Keratinocyte (primary cell): ENCODE results near the gene STARD8. TPM values are rescaled to one million over a fixed set of nuclear protein-coding genes. Genes with fewer than 3 reads are reported as not detected.

Experiments used
- DNase-seq: peaks from one replicate; pipeline ENCODE4 v3.0.0-alpha.2; 2011; ENCODE audit warnings: low read depth, missing footprints, low spot score
- FAIRE-seq: peaks from 2 replicates; lab custom pipeline; 2011; peaks lifted over from hg19 to GRCh38; lab: Jason Lieb, UNC
- H2AFZ ChIP-seq: 2 replicates; pipeline ENCODE4 v1.6.0; 2012; ENCODE audit warnings: low read length, control low read depth, inconsistent platforms; ENCODE audit not compliant: control insufficient read depth
- H3K27ac ChIP-seq: 2 replicates; pipeline ENCODE4 v1.5.1; 2011; ENCODE audit warnings: low read length; ENCODE audit not compliant: control insufficient read depth, insufficient read depth
- H3K27me3 ChIP-seq: 3 replicates; pipeline ENCODE4 v1.6.0; 2011; ENCODE audit warnings: low read length; ENCODE audit not compliant: control insufficient read depth, insufficient read depth; ENCODE audit errors: extremely low read depth
- H3K36me3 ChIP-seq, 2 experiments: 2 replicates in 1 of 2; 3 replicates in 1 of 2; pipeline ENCODE4 v1.5.1; 2011; ENCODE audit warnings: low read length in 2 of 2, mild to moderate bottlenecking in 1 of 2; ENCODE audit not compliant: control insufficient read depth in 2 of 2, insufficient read depth in 2 of 2; ENCODE audit errors: extremely low read depth in 1 of 2
- H3K4me1 ChIP-seq: 3 replicates; pipeline ENCODE4 v1.5.1; 2011; ENCODE audit warnings: low read length; ENCODE audit not compliant: control insufficient read depth, insufficient read depth; ENCODE audit errors: extremely low read depth
- H3K4me2 ChIP-seq: 3 replicates; pipeline ENCODE4 v1.6.0; 2011; ENCODE audit warnings: low read depth, low read length; ENCODE audit not compliant: control insufficient read depth, insufficient read depth; ENCODE audit errors: extremely low read depth
- H3K4me3 ChIP-seq, 3 experiments: fragments of 200-600 bp in 1 of 3; sonication (generic) in 1 of 3; 2 replicates in 2 of 3; 3 replicates in 1 of 3; pipeline ENCODE4 v1.5.1; 2011 to 2016; ENCODE audit warnings: low read length in 3 of 3, mild to moderate bottlenecking in 3 of 3, control low read depth in 2 of 3, inconsistent platforms in 1 of 3, low read depth in 1 of 3, mixed read lengths in 1 of 3, mixed run types in 1 of 3, moderate library complexity in 1 of 3; ENCODE audit not compliant: control insufficient read depth in 2 of 3, insufficient read depth in 2 of 3; ENCODE audit errors: extremely low read depth in 1 of 3
- H3K79me2 ChIP-seq: 2 replicates; pipeline ENCODE4 v1.6.0; 2012; ENCODE audit warnings: low read length; ENCODE audit not compliant: control insufficient read depth, insufficient read depth
- H3K9ac ChIP-seq: 3 replicates; pipeline ENCODE4 v1.6.0; 2011; ENCODE audit warnings: low read length; ENCODE audit not compliant: control insufficient read depth, insufficient read depth; ENCODE audit errors: extremely low read depth
- H3K9me1 ChIP-seq: 3 replicates; pipeline ENCODE4 v1.6.0; 2011; ENCODE audit warnings: low read length; ENCODE audit not compliant: control insufficient read depth, insufficient read depth; ENCODE audit errors: extremely low read depth
- H3K9me3 ChIP-seq: 2 replicates; pipeline ENCODE4 v1.5.1; 2012; ENCODE audit warnings: low read depth, low read length; ENCODE audit not compliant: control insufficient read depth
- H4K20me1 ChIP-seq: 3 replicates; pipeline ENCODE4 v1.6.0; 2011; ENCODE audit warnings: low read length; ENCODE audit not compliant: control insufficient read depth, insufficient read depth; ENCODE audit errors: extremely low read depth
- EZH2 ChIP-seq: IDR thresholded peaks from one replicate; pipeline ENCODE4 v1.6.1; 2012; ENCODE audit warnings: inconsistent platforms, mild to moderate bottlenecking, low read length, moderate library complexity
- dilution Hi-C: fragments of 300-500 bp; cut with MboI; formaldehyde crosslinking; loops from one replicate; pipeline ENCODE4 v1.7.0; 2020; ENCODE audit warnings: low sequenced_read_pairs; ENCODE audit not compliant: extremely low pct_ligation_motif_present
- polyA plus RNA-seq, 5 experiments: library from polyadenylated mRNA; depleted of rRNA in 3 of 5; stranded (reverse) in 3 of 5; stranded (forward) in 1 of 5; unstranded in 1 of 5; fragments of >200 nt; gene quantifications; 1 replicate in 1 of 5; 2 replicates in 3 of 5; 3 replicates in 1 of 5; pipeline versions ENCODE4 v1.2.1 to v1.2.3, GENCODE V29; 2011 to 2012; ENCODE audit warnings: missing spikeins in 2 of 5, low read depth in 1 of 5, low replicate concordance in 1 of 5
- TF ChIP-seq, protein P1 (sequence below), 3 experiments: IDR thresholded peaks in 1 of 3; conservative IDR thresholded peaks in 1 of 3; optimal IDR thresholded peaks in 1 of 3; 2 replicates in 2 of 3; 3 replicates in 1 of 3; pipeline versions ENCODE3 to v1.5.1; 2011; ENCODE audit warnings: low read length in 3 of 3, mild to moderate bottlenecking in 3 of 3, moderate library complexity in 2 of 3, control low read depth in 1 of 3, inconsistent platforms in 1 of 3; ENCODE audit not compliant: insufficient read depth in 2 of 3; ENCODE audit errors: extremely low read depth in 1 of 3

STARD8 gene
- polyA plus RNA-seq, 1 donor (not counting 4 experiments of a cell fraction or from before 2014, with no cell fraction given), result 0.07 TPM

DNA sequence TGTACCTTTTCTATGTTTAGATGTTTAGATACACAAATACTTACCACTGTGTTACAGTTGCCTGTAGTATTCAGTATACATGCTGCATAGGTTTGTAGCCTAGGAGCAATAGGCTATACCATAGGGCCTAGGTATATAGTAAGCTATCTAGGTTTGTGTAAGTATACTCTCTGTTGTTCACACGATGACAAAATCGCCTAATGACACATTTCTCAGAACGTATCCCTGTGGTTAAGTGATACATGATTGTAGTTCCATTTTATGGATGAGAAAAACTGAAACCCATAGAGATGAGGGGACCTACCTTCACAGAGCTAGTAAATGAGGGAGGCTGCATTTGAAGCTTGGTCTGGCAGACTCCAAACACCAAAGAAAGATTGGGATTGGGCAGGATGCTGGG is 102.0 kb downstream of the STARD8 start:
- peaks cover 3% of the 10 kb centered on the region for H3K27me3 ChIP-seq
- no peak overlapping the region for H3K9ac ChIP-seq
- no peak overlapping the region for H3K4me3 ChIP-seq
- no peaks in the 10 kb centered on the region for H3K36me3 ChIP-seq
- DNase-seq (no peak), FAIRE-seq (no peak)
- H3K27ac ChIP-seq, result no peak overlapping the region
- H3K79me2 ChIP-seq, result no peaks in the 10 kb centered on the region
- no peaks in the 10 kb centered on the region for H3K4me1 ChIP-seq
- no peak overlapping the region for H2AFZ ChIP-seq
- no peaks in the 10 kb centered on the region for H3K9me3 ChIP-seq
- no peaks in the 10 kb centered on the region for H4K20me1 ChIP-seq
- dilution Hi-C loops, result no loop called here
- H3K4me2 ChIP-seq, result no peak overlapping the region
- TF ChIP-seq EZH2, result no peak
- TF ChIP-seq, protein P1, sequence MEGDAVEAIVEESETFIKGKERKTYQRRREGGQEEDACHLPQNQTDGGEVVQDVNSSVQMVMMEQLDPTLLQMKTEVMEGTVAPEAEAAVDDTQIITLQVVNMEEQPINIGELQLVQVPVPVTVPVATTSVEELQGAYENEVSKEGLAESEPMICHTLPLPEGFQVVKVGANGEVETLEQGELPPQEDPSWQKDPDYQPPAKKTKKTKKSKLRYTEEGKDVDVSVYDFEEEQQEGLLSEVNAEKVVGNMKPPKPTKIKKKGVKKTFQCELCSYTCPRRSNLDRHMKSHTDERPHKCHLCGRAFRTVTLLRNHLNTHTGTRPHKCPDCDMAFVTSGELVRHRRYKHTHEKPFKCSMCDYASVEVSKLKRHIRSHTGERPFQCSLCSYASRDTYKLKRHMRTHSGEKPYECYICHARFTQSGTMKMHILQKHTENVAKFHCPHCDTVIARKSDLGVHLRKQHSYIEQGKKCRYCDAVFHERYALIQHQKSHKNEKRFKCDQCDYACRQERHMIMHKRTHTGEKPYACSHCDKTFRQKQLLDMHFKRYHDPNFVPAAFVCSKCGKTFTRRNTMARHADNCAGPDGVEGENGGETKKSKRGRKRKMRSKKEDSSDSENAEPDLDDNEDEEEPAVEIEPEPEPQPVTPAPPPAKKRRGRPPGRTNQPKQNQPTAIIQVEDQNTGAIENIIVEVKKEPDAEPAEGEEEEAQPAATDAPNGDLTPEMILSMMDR (optimal IDR thresholded peaks at IDR 0.05 in 1 of 3, IDR thresholded peaks at IDR 0.05 in 1 of 3, conservative IDR thresholded peaks at IDR 0.05 in 1 of 3; ENCODE audit: extremely low read depth in 1 of 3, insufficient read depth in 2 of 3, low read length in 3 of 3), result no peak
- H3K9me1 ChIP-seq, result no peaks in the 10 kb centered on the region

DNA sequence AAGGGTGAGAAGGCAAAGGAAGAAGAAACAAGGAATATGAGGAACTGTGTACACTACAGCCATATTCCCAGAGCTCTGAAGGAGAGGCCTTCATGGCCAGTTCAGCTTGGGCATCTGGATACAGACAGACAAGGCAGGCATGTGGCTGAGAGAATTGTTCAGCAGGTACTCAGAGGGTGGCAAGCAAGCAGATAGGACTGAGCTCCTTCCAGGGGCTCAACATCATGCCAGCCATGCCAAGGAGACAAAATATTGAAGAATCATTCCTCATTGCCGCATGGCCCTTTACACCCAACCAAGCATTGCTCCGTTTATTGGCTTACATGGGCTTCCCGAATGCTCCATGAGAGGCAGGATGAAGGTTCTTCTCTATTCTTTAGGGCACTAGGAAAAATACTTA is 102.8 kb downstream of the STARD8 start:
- DNase-seq (no peak), FAIRE-seq (no peak)
- TF ChIP-seq EZH2, result no peak
- Histone ChIP-seq H3K9me1 (no peaks in the 10 kb centered on the region), H2AFZ (no peak overlapping the region), H3K79me2 (no peaks in the 10 kb centered on the region), H3K27ac (no peak overlapping the region), H3K4me2 (no peak overlapping the region), H3K4me1 (no peaks in the 10 kb centered on the region), H3K4me3 (no peak overlapping the region), H3K36me3 (no peaks in the 10 kb centered on the region), H3K9me3 (no peaks in the 10 kb centered on the region), H4K20me1 (no peaks in the 10 kb centered on the region), H3K27me3 (peaks cover 3% of the 10 kb centered on the region), H3K9ac (no peak overlapping the region)
- dilution Hi-C loops, result no loop called here

DNA sequence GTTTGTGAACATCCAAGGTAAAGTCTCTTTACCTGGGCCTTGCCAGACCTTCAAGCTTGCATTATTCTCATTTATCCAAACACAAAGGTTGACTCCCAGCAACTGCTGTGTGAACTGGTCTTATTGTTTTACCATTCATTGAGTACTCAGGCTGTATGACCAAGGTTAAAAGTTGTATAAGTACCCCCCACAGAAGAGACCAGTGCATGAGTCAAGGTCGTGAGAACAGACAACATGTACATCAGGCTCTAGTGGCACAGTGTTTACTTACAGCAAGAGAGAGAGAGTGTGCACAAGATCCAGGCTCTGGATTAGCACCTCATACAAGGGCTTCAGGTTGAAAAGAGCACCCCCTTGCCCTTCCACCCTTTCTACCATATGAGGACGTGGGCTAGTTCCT is 103.9 kb downstream of the STARD8 start:
- dilution Hi-C loops, result no loop called here
- H3K27ac ChIP-seq, result no peak overlapping the region
- H3K9me3 ChIP-seq, result no peaks in the 10 kb centered on the region
- TF ChIP-seq EZH2, result no peak
- TF ChIP-seq, protein P1 (optimal IDR thresholded peaks at IDR 0.05 in 1 of 3, IDR thresholded peaks at IDR 0.05 in 1 of 3, conservative IDR thresholded peaks at IDR 0.05 in 1 of 3; ENCODE audit: extremely low read depth in 1 of 3, insufficient read depth in 2 of 3, low read length in 3 of 3), result no peak
- no peak overlapping the region for H3K4me3 ChIP-seq
- H3K9ac ChIP-seq, result no peak overlapping the region
- no peaks in the 10 kb centered on the region for H3K4me1 ChIP-seq
- FAIRE-seq, result no peak
- H3K9me1 ChIP-seq, result no peaks in the 10 kb centered on the region
- H3K4me2 ChIP-seq, result no peak overlapping the region
- DNase-seq, result no peak
- H2AFZ ChIP-seq, result no peak overlapping the region
- H3K79me2 ChIP-seq, result no peaks in the 10 kb centered on the region
- no peaks in the 10 kb centered on the region for H4K20me1 ChIP-seq
- peaks cover 3% of the 10 kb centered on the region for H3K27me3 ChIP-seq
- H3K36me3 ChIP-seq, result no peaks in the 10 kb centered on the region
